ENCODE measurements around the gene DOCK11. TPM values are rescaled to one million over a fixed set of nuclear protein-coding genes. Genes with fewer than 3 reads are reported as not detected.

Gene DOCK11
- polyA plus RNA-seq, 1 of the 3 experiments (the other 2 are of a cell fraction) = 34.8 TPM

- peak; percentile 59 for DNase-seq
- peaks cover 4% of the 10 kb centered on the region for H3F3A ChIP-seq (replicated peaks; ENCODE audit: insufficient read depth)
- 8% methylated on average over 19 of the region's 81 CpGs for WGBS (ENCODE audit: low lambda C conversion rate)
- peak overlapping the region; percentile 6 to 62; a peak in 3 of 4 replicates for H3K27ac ChIP-seq (ENCODE audit: low read depth in 2 of 2, low read length in 1 of 2)
- POLR2A ChIA-PET = no interaction called here
- H3K9me3 ChIP-seq = no peaks in the 10 kb centered on the region
- H3K36me3 ChIP-seq (replicated peaks in 1 of 2; ENCODE audit: control insufficient read depth in 1 of 2, insufficient read depth in 2 of 2, low read length in 1 of 2) = no peaks in the 10 kb centered on the region
- H3K27me3 ChIP-seq (ENCODE audit: insufficient read depth) = peaks cover 6% of the 10 kb centered on the region; the same call in 1 of the 2 replicates
- H2AFZ ChIP-seq (ENCODE audit: low read depth) = peak overlapping the region; percentile 73; the same call in 1 of the 2 replicates
- no peaks in the 10 kb centered on the region; the same call in 1 of the 2 replicates for H4K20me1 ChIP-seq (ENCODE audit: insufficient read depth)
- H3K4me1 ChIP-seq (ENCODE audit: control insufficient read depth in 1 of 2, insufficient read depth in 2 of 2, low read depth in 1 of 2, low read length in 1 of 2) = peaks cover 0 to 4% of the 10 kb centered on the region in 2 experiments; a peak in 1 of 4 replicates
- peak overlapping the region; percentile 64 for H3K9ac ChIP-seq
- peaks cover 27% of the 10 kb centered on the region for H3K79me2 ChIP-seq (ENCODE audit: insufficient read depth)
- no peaks in the 10 kb centered on the region for H3K9me2 ChIP-seq
- TF ChIP-seq NFIC (IDR thresholded peaks at IDR 0.05; ENCODE audit: borderline replicate concordance) = no peak
- 0 out of 2 replicates have a peak, but pooled peaks have one; percentile 9 for TF ChIP-seq MXI1 (IDR thresholded peaks at IDR 0.05; ENCODE audit: low read depth, low read length)
- no peak for TF ChIP-seq POLR2AphosphoS5 (IDR thresholded peaks at IDR 0.05; ENCODE audit: low read depth, low read length)
- CTCF ChIA-PET = interaction anchor here (4.3 kb wide), 1 partner anchor 105 kb away, joined by 13 read pairs; no protein-coding TSS in a partner anchor
- H3K4me2 ChIP-seq = peak overlapping the region; percentile 79
- H3K4me3 ChIP-seq (ENCODE audit: low read depth in 2 of 2, low read length in 1 of 2) = peak overlapping the region; percentile 59 to 76
Measured at GRCh38 chrX:118495958-118496762, 545 bp downstream of the DOCK11 start.

- WGBS (ENCODE audit: low lambda C conversion rate) = 7% methylated on average over 10 of the region's 13 CpGs
- Histone ChIP-seq H4K20me1 (ENCODE audit: insufficient read depth) (no peaks in the 10 kb centered on the region; the same call in 1 of the 2 replicates), H3K79me2 (ENCODE audit: insufficient read depth) (peaks cover 27% of the 10 kb centered on the region), H3K27ac (ENCODE audit: low read depth in 2 of 2, low read length in 1 of 2) (peak overlapping the region in 1 of 2 experiments; percentile 62; a peak in 2 of 4 replicates), H3K4me3 (ENCODE audit: low read depth in 2 of 2, low read length in 1 of 2) (peak overlapping the region; percentile 59 to 76), H3K9me3 (no peaks in the 10 kb centered on the region), H3K9me2 (no peaks in the 10 kb centered on the region), H3K36me3 (replicated peaks in 1 of 2; ENCODE audit: control insufficient read depth in 1 of 2, insufficient read depth in 2 of 2, low read length in 1 of 2) (no peaks in the 10 kb centered on the region), H3F3A (replicated peaks; ENCODE audit: insufficient read depth) (peaks cover 4% of the 10 kb centered on the region), H3K4me2 (peak overlapping the region; percentile 79), H3K9ac (peak overlapping the region; percentile 64), H3K27me3 (ENCODE audit: insufficient read depth) (peaks cover 6% of the 10 kb centered on the region; the same call in 1 of the 2 replicates), H2AFZ (ENCODE audit: low read depth) (peak overlapping the region; percentile 73; the same call in 1 of the 2 replicates), H3K4me1 (ENCODE audit: control insufficient read depth in 1 of 2, insufficient read depth in 2 of 2, low read depth in 1 of 2, low read length in 1 of 2) (peaks cover 0 to 4% of the 10 kb centered on the region in 2 experiments; a peak in 1 of 4 replicates)
- ChIA-PET CTCF (interaction anchor here (0.6 to 4.3 kb wide), 2 partner anchors 104 to 157 kb away, joined by 3 to 13 read pairs; no protein-coding TSS in a partner anchor), POLR2A (no interaction called here)
- DNase-seq = no peak
- no peak for TF ChIP-seq ZBTB33 (IDR thresholded peaks at IDR 0.05; ENCODE audit: borderline replicate concordance, low read depth)
- TF ChIP-seq EP300 (IDR thresholded peaks at IDR 0.05; ENCODE audit: borderline replicate concordance in 1 of 2, low read depth in 1 of 2, low read length in 1 of 2) = no peak
- TF ChIP-seq POLR2AphosphoS5 (IDR thresholded peaks at IDR 0.05; ENCODE audit: low read depth, low read length) = no peak; the same call in 1 of the 2 replicates
- no peak for TF ChIP-seq SIN3A (IDR thresholded peaks at IDR 0.05; ENCODE audit: borderline replicate concordance, low read depth, low read length)
- TF ChIP-seq ELF1 (IDR thresholded peaks at IDR 0.05) = no peak
Measured at GRCh38 chrX:118496763-118497079, 1.1 kb downstream of the DOCK11 start.
